NCI-H2029 treated with DMSO at 0.1 percent for 48 hours (cell line): ENCODE data around the gene OLFM2.
A peak's percentile ranks its signal among the peaks of the same experiment; 100 is the strongest.
"Not testable (repeated sequence)": the region's sequence is repeated elsewhere in the genome, so short reads cannot be mapped to it uniquely, and the experiment has no call there.

Source experiments
- DNase-seq: peaks from one replicate; lab custom pipeline; 2025; lab: John Stamatoyannopoulos, UW

The OLFM2 gene

DNA sequence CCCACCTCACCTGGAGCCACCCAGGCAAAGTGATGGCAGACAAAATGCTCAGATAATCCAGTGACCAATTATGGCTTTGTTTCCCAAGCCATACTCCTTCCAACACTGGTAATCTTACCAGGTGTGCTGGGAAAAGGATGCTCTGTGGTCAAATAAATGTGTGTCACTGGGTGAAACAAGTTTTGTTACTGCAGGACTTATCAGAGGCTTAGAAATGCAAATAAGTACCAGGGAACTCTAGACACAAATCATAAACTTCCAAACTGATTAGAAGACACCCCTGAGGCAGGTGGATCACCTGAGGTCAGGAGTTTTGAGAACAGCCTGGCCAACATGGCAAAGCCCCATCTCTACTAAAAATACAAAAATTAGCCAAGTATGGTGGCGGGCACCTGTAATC lies 74.8 kb downstream of the OLFM2 start:
- DNase-seq, result no peak

- no peak for DNase-seq
Measured at GRCh38 chr19:9860407-9860806, 75.9 kb downstream of the OLFM2 start.

- DNase-seq, result no peak
Measured at GRCh38 chr19:9858766-9859165, 77.5 kb downstream of the OLFM2 start.

- no peak for DNase-seq
Measured at GRCh38 chr19:9857920-9858746, 78.2 kb downstream of the OLFM2 start.

DNA sequence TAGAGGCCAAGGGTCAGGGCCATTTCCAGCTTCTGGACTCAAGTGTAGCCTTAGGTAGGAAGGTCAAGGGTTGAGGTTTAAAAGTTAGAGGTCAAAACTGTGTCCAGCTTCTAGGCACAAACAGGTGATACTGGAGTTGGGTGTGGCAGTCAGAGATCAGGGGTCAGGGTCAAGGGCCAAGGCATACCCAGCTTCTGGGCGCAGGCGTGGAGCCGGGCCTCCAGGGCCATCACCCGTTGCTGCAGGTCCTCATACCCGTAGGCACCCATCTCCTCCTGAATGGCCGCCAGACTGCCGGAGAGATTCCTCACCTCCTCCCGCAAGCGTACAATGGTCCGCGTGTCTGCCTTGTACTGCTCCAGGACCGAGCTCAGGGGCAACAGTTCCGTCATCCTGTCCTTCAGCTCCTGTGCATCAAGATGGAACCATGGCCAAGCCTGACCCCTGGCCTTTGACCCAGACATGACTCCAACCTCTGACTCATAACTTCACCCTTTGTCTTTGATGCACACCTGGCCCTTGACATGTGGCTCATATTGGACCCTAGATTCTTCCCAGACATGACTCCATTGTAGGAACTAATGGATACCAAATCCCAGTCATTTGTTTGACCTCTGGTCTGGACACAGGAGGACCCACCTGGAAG lies 79.1 kb downstream of the OLFM2 start:
- no peak for DNase-seq

DNA sequence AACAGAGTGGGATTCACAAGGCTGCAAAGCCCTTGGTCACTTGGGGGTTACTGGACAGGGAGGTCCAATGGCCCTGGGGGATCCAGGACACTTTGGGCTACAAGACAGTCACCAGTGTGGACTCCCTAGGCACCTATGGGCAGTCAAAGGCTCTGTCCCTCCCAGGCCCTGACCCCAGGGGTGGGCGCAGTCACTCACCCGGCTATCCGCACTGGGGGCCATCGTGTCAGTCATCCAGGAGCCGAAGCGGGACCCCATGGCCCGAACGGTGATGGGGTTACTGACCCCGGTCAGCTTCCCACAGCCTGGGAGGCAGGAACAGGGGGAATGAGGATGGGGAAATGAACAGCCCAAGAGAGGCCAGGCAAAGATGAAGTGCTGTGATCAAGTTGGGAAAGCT lies 79.7 kb downstream of the OLFM2 start:
- no peak for DNase-seq

DNA sequence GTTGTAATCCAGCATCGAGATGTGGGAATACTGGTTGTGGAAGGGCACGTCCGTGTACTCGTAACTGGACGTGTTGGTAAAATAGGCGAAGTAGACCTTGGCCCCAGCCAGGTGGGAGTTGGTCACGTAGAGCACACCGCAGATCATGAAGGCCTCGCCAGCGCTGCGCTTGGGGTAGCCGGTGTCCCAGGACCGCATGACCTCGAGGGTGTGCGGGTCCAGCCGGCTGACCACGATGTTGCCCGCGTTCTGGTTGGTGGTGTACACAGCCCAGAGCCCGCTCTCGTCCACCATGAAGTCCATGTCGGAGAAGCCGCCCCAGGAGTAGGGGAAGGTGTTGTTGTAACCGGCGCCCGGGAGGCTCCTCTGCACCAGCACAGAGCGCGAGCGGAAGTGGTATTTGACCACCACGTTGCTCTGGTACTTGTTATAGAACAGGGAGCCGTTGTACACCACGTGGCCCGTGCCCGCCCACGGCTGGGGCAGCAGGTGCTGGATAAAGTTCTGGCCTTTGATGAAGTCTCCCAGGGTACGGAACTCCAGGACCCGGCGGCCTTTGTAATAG lies 82.0 kb downstream of the OLFM2 start:
- no peak for DNase-seq

DNA sequence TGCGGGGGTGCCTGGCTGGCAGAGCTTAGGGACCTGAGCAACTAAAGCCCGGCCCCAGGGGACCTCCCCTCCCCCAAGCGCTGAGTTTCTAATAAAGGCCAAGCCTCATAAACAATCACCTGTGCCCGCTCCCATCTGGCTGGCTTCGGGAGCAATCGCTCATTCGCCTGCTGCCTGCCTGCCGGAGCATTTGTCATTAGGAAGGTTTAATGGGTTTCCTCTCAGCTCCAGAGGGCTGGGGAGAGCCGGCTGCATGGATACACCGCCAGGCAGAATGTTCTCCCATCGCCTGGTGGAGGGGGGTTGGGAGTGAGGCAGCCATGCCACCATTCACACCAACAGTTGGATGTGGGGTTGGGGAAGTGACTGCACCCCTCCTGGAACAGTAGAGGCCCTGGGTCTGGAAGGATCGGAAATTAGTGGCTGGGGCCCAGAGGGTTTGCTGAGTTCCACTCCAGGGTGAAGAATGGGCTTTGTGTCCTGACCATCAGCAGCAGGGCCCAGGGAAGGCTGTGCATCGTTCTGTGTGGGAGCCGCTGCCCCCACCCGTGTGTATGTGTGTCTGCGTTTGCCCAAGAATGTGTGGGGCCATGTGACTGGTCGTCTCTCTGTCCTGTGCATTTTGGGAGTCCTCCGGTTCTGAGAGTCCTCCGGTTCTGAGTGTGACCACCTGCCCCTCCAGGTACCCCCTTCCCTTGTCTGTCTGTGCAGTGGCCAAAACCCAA lies 85.9 kb downstream of the OLFM2 start:
- DNase-seq, result no peak

DNA sequence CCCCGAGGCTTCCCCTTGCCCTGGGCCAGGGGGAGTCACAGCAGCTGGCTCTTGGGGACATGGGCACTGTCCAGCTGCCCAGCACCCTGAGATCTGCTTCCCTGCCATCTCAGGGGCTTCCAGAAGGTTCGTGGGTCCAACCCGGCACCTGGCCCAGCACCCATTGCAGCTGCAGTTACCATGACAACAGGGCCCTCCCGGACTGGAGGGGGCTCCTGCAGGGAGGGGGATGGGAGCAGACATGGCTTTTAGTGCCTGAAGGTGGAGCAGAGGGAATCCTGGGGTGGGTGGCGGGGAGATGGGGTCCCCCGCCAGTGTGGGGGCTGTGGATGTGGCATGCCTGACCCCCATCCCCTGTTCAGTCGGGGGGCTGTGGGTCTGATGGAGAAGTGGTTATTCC lies 86.5 kb downstream of the OLFM2 start:
- no peak for DNase-seq

GRCh38 chr19:9848762-9849161 lies 87.6 kb downstream of the OLFM2 start:
- DNase-seq, result no peak

- DNase-seq, result no peak
Measured at GRCh38 chr19:9848060-9848459, 88.3 kb downstream of the OLFM2 start.

DNA sequence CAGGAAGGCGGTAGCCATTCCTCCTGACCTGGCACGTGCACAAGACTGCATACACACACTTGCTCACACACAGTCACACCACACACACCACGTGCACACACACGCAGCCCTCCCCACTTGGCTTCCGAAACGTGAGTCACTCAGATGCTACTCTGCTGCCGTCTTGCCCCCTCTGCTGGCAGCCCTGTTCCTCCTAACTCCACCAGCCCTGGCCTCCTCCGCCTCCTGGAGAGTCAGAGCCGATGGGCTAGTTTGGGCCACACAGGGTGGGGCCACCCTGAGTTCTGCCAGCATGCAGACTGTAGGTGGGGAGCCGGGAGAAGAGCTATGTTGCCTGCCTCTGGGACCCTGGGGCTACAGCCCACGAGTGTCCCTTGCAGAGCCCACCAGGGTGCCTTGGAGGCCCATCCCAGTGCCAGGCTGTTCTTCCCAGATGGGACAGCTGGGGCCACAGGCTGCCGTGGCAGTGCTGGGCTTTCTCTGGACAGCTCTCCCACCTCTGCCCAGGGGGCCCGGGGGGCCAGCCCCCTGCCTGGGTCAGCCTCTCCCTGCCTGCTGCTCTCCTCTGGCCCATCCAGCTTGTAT lies 89.1 kb downstream of the OLFM2 start:
- no peak for DNase-seq

GRCh38 chr19:9843626-9844273 lies 92.6 kb downstream of the OLFM2 start:
- DNase-seq, result not testable (repeated sequence)

DNA sequence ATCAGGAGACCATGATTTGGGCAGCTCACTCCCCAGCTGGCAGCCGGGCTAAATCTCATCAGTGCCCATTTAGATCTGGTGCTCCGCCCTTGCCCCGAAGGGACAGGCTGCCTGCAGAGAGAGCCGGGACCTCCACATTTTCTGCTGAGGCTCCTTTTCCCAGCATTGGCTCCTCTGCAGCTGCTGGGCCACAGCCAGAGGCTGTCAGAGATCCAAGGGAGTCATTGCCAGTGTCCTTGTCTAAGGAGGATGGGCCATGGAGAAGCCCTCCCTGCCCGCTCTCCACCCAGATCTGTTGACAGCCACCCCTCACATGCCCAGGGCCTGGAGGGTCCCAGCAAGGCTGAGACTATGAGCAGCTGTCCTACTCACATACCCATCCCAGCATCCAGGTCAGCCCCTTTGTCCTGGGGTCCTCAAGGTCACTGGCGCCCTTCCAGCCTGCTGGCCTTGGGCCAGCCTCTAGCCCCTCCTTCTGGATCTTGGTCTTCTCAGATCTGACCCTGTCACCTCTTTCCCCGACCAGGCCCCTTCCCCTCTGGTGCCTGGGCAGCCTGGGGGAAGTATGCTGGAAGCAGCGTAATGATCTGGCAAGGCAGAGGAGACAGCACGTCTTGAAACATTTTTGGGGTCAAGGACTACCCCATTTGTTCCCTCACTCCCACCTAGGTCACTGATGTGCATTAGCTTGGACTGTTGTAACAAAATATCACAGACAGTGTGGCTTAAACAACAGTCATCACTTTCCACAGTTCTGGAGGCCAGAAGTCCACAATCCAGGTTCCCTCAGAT lies 93.3 kb downstream of the OLFM2 start:
- no peak for DNase-seq

GRCh38 chr19:9839415-9839814 lies 96.9 kb downstream of the OLFM2 start:
- no peak for DNase-seq

DNA sequence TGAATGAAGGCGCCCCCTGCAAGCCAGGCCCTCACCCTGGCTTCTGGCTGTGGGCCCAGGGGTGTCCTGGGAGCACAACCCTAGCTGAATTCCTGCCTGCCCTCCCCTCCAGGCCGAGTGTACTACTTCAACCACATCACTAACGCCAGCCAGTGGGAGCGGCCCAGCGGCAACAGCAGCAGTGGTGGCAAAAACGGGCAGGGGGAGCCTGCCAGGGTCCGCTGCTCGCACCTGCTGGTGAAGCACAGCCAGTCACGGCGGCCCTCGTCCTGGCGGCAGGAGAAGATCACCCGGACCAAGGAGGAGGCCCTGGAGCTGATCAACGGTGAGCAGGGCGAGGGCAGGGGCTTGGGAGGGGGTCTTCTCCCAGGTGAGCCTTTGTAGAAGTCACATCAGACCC lies 98.0 kb downstream of the OLFM2 start:
- no peak for DNase-seq

DNA sequence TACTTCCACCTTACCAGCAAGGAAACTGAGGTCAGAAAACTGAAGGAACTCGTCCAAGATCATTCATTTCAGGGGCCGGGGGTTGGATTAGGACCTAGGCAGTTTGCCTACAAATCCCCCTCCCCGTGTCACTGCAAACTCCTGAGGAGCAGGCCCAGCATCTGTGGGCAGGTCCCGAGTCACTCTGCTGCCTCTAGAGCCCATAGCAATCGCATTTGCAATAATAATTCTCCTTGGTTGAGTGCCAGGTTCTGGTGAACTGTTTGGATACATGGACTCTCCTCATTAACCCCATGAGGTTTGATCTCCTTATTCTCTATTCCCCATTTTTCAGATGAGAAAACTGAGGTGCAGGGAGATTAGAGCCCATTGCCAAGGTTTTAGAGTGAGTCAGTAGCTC lies 100.3 kb downstream of the OLFM2 start:
- no peak for DNase-seq

GRCh38 chr19:9835507-9835949 lies 100.8 kb downstream of the OLFM2 start:
- no peak for DNase-seq

DNA sequence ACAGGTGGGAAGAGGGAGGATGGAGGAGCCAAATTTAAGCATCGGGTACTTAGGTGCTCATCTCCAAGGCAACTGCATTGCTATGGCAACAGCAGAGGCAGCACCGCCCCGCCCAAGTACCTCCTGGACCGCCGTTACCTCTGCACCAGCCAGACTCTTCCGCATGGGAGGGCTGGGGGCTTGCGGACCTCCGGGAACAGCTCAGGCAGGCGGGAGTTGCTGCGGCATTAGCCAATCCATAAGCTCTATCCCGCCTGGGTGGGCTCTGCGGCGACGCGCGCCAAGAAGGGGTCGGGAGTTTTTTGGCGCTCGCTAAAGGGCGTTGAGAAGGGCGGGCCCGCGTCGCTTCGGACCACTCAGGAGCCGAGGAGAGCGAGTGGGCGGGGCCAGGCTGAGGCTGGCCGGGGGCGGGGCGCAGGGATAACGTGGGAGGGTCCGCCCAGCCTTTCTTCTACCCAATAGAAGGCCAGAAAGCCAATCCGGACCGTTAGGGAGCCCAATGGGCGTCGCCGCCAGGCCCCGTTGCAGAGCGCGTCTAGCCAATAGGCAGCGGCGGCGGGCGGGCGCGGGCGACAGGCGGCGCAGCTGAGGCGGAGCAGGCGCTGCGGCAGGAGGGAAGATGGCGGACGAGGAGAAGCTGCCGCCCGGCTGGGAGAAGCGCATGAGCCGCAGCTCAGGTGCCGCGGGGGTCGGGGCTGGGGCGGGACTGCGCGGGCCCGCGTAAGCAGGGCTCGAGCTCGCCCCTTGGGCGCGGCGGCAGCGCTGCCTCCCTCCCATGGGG lies 101.4 kb downstream of the OLFM2 start, which contains the start of gene PIN1:
Gene PIN1 (plus strand): TSS at position 593 of the 781 bp plus-strand sequence. CDS start 27 bp downstream, at position 620.
- DNase-seq, result peak; percentile 89

DNA sequence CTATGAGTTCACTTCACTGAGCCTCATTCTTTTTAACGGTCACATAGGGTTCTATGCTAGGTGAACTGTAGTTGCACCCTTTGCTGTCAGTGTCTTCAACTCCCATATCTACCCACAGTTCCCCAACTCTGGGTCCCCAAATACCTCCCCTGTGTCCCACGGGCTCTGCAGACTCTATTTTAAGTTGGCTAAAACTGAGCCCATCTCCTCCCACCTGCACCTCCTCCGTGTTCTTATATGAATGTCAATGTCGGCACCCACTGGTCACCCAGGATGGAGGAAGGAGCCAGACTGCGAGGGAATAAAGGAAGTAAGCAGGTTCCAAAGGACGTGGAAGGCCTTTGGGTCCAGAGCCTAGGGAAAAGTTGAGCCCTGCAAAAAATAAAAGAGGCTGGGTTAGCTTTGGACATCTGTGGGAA lies 102.0 kb downstream of the OLFM2 start:
- no peak for DNase-seq
